Fibroblast of lung (primary cell): Measurements from ENCODE around the gene ZDHHC3. TPM values are rescaled to one million over a fixed set of nuclear protein-coding genes. Genes with fewer than 3 reads are reported as not detected.

Experiments used
- DNase-seq, 2 donors: peaks; one replicate each; pipeline versions ENCODE4 v3.0.0 to v3.0.0-alpha.2; 2010; ENCODE audit warnings: low read depth in 2 of 2
- H2AFZ ChIP-seq: 2 replicates; pipeline ENCODE4 v1.5.1; 2012; ENCODE audit warnings: low read length, control low read depth, inconsistent platforms
- H3K27ac ChIP-seq: 2 replicates; pipeline ENCODE4 v1.5.1; 2011; ENCODE audit warnings: low read length, control low read depth; ENCODE audit not compliant: insufficient read depth
- H3K27me3 ChIP-seq: 2 replicates; pipeline ENCODE4 v1.5.1; 2011; ENCODE audit warnings: mild to moderate bottlenecking, low read length; ENCODE audit not compliant: control insufficient read depth, insufficient read depth
- H3K36me3 ChIP-seq: 2 replicates; pipeline ENCODE4 v1.5.1; 2011; ENCODE audit warnings: low read length; ENCODE audit not compliant: control insufficient read depth, insufficient read depth
- H3K4me1 ChIP-seq: 2 replicates; pipeline ENCODE4 v1.5.1; 2011; ENCODE audit warnings: low read length; ENCODE audit not compliant: control insufficient read depth, insufficient read depth; ENCODE audit errors: extremely low read depth
- H3K4me2 ChIP-seq: 2 replicates; pipeline ENCODE4 v1.5.1; 2011; ENCODE audit warnings: low read length, control low read depth; ENCODE audit not compliant: insufficient read depth; ENCODE audit errors: extremely low read depth
- H3K4me3 ChIP-seq, 4 experiments: fragments of 200-600 bp in 1 of 4; sonication (generic) in 1 of 4; replicated peaks in 1 of 4; 2 replicates each; pipeline ENCODE4 v1.5.1; 2011 to 2016; ENCODE audit warnings: low read length in 4 of 4, low read depth in 3 of 4, mild to moderate bottlenecking in 3 of 4, control low read depth in 2 of 4, inconsistent platforms in 1 of 4, mixed read lengths in 1 of 4; ENCODE audit not compliant: insufficient read depth in 1 of 4; ENCODE audit errors: control extremely low read depth in 1 of 4
- H3K79me2 ChIP-seq: 2 replicates; pipeline ENCODE4 v1.5.1; 2012; ENCODE audit warnings: mild to moderate bottlenecking, low read length, inconsistent platforms; ENCODE audit not compliant: control insufficient read depth, insufficient read depth
- H3K9ac ChIP-seq: 2 replicates; pipeline ENCODE4 v1.5.1; 2011; ENCODE audit warnings: mild to moderate bottlenecking, low read length, control low read depth; ENCODE audit not compliant: insufficient read depth
- H3K9me3 ChIP-seq: 2 replicates; pipeline ENCODE4 v1.5.1; 2012; ENCODE audit warnings: low read depth, low read length; ENCODE audit not compliant: control insufficient read depth, insufficient read depth
- H4K20me1 ChIP-seq: 2 replicates; pipeline ENCODE4 v1.5.1; 2011; ENCODE audit warnings: low read length; ENCODE audit not compliant: control insufficient read depth, insufficient read depth; ENCODE audit errors: extremely low read depth
- EZH2 ChIP-seq: IDR thresholded peaks from 2 replicates; pipeline ENCODE4 v1.5.1; 2012; ENCODE audit warnings: low read length, control low read depth, mild to moderate bottlenecking; ENCODE audit errors: missing control alignments
- polyA plus RNA-seq, 2 donors: library from polyadenylated mRNA; depleted of rRNA in 1 of 2; stranded (reverse) in 1 of 2; unstranded in 1 of 2; fragments of >200 nt; gene quantifications; 2 replicates each; pipeline ENCODE4 v1.2.1, GENCODE V29; 2011 to 2012; ENCODE audit warnings: missing spikeins in 1 of 2
- total RNA-seq: library from RNA; depleted of rRNA; stranded (reverse); fragments of >200 nt; gene quantifications from 2 replicates; pipeline ENCODE4 v1.2.1, GENCODE V29; 2014
- TF ChIP-seq, protein P1 (sequence below), 2 donors: IDR thresholded peaks in 1 of 2; conservative IDR thresholded peaks in 1 of 2; 1 replicate in 1 of 2; 2 replicates in 1 of 2; pipeline ENCODE4 v1.5.1; 2011 to 2012; ENCODE audit warnings: low read length in 2 of 2, control low read depth in 1 of 2, inconsistent platforms in 1 of 2, low read depth in 1 of 2, mild to moderate bottlenecking in 1 of 2

Gene ZDHHC3
- total and polyA plus RNA-seq, 2 donors (not counting 1 experiment from before 2014, with no cell fraction given): 53.2 to 126 TPM

DNA sequence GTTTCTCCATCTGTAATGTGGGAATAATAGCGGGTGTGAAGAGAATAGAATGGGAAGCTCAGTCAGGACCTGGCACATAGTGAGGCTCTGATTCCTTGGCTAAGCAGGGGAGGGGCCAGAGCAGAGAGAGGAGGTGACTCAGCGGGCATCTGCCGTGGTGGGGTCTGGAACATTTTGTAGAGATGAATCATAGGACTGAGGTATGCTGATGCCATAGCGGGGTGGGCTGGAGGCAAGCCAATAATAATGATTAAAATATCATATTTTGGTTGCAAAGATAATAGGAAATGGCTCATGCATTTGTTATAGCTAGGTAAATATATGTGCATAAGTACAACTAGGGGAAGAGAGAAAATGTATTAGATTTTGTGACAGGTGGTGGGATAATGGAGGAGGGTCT is 90.4 kb downstream of the ZDHHC3 start:
- H3K79me2 ChIP-seq: no peaks in the 10 kb centered on the region
- H3K4me3 ChIP-seq: no peak overlapping the region
- TF ChIP-seq, protein P1, sequence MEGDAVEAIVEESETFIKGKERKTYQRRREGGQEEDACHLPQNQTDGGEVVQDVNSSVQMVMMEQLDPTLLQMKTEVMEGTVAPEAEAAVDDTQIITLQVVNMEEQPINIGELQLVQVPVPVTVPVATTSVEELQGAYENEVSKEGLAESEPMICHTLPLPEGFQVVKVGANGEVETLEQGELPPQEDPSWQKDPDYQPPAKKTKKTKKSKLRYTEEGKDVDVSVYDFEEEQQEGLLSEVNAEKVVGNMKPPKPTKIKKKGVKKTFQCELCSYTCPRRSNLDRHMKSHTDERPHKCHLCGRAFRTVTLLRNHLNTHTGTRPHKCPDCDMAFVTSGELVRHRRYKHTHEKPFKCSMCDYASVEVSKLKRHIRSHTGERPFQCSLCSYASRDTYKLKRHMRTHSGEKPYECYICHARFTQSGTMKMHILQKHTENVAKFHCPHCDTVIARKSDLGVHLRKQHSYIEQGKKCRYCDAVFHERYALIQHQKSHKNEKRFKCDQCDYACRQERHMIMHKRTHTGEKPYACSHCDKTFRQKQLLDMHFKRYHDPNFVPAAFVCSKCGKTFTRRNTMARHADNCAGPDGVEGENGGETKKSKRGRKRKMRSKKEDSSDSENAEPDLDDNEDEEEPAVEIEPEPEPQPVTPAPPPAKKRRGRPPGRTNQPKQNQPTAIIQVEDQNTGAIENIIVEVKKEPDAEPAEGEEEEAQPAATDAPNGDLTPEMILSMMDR (conservative IDR thresholded peaks at IDR 0.05 in 1 of 2, IDR thresholded peaks at IDR 0.05 in 1 of 2; ENCODE audit: low read depth in 1 of 2, low read length in 2 of 2): no peak
- TF ChIP-seq EZH2: no peak
- no peaks in the 10 kb centered on the region for H3K36me3 ChIP-seq
- H3K9me3 ChIP-seq: no peaks in the 10 kb centered on the region
- no peaks in the 10 kb centered on the region for H3K27me3 ChIP-seq
- no peak overlapping the region for H3K4me2 ChIP-seq
- peak; percentile 95 for DNase-seq
- no peaks in the 10 kb centered on the region for H4K20me1 ChIP-seq
- peaks cover 28% of the 10 kb centered on the region for H3K4me1 ChIP-seq
- no peak overlapping the region for H2AFZ ChIP-seq
- H3K27ac ChIP-seq: peak overlapping the region; percentile 39
- no peak overlapping the region for H3K9ac ChIP-seq

DNA sequence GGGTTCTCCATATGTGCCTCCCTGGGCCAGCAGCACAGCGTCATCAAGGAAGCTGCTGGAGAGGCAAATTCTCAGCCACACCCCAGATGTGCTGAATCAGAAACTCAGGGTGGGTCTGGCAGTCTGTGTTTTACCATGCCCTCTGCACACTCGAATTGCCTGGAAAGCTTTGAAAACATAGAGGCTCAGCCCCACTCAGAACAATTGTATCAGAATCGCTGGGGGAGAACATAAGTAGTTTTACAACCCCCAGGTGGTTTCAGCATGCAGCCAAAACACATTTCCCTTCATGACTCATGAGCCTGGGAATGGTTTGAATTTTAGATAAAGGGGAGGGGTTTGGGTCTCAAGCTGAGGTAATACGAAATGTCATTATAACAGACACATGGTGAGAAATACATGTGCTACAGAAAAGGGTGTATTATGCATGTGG is 92.0 kb downstream of the ZDHHC3 start:
- no peak overlapping the region for H3K4me3 ChIP-seq
- H3K79me2 ChIP-seq: no peaks in the 10 kb centered on the region
- no peaks in the 10 kb centered on the region for H3K9me3 ChIP-seq
- H3K27ac ChIP-seq: peak overlapping the region; percentile 69
- peak overlapping the region; percentile 48 for H3K4me2 ChIP-seq
- peak; percentile 89 to 98 for DNase-seq
- H3K27me3 ChIP-seq: no peaks in the 10 kb centered on the region
- H3K4me1 ChIP-seq: peaks cover 28% of the 10 kb centered on the region
- no peak overlapping the region for H2AFZ ChIP-seq
- no peak for TF ChIP-seq EZH2
- TF ChIP-seq, protein P1 (conservative IDR thresholded peaks at IDR 0.05 in 1 of 2, IDR thresholded peaks at IDR 0.05 in 1 of 2; ENCODE audit: low read depth in 1 of 2, low read length in 2 of 2): no peak
- no peaks in the 10 kb centered on the region for H3K36me3 ChIP-seq
- no peak overlapping the region for H3K9ac ChIP-seq
- no peaks in the 10 kb centered on the region for H4K20me1 ChIP-seq

DNA sequence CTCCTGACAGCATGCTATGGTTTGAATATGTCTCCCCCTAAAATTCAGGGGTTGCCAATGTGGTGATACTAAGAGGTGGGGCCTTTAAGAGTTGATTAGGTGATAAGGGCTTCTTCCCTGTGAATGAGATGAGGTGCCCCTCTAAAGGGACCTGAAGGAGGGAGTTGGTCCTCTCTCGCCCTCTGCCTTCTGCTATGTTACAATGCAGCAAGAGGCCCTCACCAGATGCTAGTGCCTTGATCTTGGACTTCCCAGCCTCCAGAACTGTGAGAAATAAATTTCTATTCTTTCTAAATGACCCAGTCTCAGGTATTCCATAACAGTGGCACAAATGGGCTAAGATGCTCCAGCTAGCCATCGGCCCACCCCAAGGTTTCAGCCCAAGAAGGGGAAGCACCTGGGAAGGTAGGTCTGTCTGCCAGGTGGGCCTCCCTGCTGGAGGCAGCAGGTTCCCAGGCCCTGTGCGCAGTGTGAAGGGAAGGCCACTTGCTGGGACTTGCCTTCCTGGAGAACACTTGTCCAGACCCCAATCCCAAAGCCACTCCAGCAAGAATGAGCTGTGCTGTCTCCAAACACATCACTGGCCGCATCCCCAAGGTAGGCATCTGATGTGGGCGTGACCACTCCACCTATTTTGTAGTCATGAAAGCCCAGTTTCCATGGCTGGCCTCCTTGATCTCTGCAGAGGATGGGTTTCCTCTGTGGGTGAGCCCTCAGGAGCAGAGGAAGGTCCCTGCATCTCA is 92.6 kb downstream of the ZDHHC3 start:
- no peak overlapping the region for H3K9ac ChIP-seq

More for the DNA sequence above, 92.6 kb downstream of the ZDHHC3 start:
- Histone ChIP-seq H3K4me2 (peak overlapping the region; percentile 48), H3K4me3 (no peak overlapping the region), H3K9me3 (no peaks in the 10 kb centered on the region), H3K79me2 (no peaks in the 10 kb centered on the region), H3K27me3 (no peaks in the 10 kb centered on the region), H2AFZ (no peak overlapping the region), H3K36me3 (no peaks in the 10 kb centered on the region), H3K4me1 (peaks cover 28% of the 10 kb centered on the region), H3K27ac (peak overlapping the region; percentile 69), H4K20me1 (no peaks in the 10 kb centered on the region)
- no peak for TF ChIP-seq EZH2
- TF ChIP-seq, protein P1 (conservative IDR thresholded peaks at IDR 0.05 in 1 of 2, IDR thresholded peaks at IDR 0.05 in 1 of 2; ENCODE audit: low read depth in 1 of 2, low read length in 2 of 2): no peak
- no peak for DNase-seq
